Thoracic aorta (tissue), 2 donors: Measurements from ENCODE around the gene PRDM16. TPM values are rescaled to one million over a fixed set of nuclear protein-coding genes. Genes with fewer than 3 reads are reported as not detected.
A peak's percentile ranks its signal among the peaks of the same experiment; 100 is the strongest.

Source experiments
- ATAC-seq: fragments of 150-250 bp; one replicate; pipeline ENCODE4 v1.8.0; 2017; ENCODE audit warnings: low read depth; ENCODE audit not compliant: insufficient number of reproducible peaks, low FRiP score
- DNase-seq: peaks from one replicate; pipeline ENCODE4 v3.0.0-alpha.2; 2020; ENCODE audit warnings: low spot score
- H3K27ac ChIP-seq, 2 donors: fragments of 200-600 bp; sonication (generic); 1 replicate in 1 of 2; 2 replicates in 1 of 2; pipeline ENCODE4 v1.5.1; 2016; ENCODE audit warnings: mild to moderate bottlenecking in 2 of 2, moderate library complexity in 2 of 2
- H3K27me3 ChIP-seq: fragments of 200-600 bp; sonication (generic); replicated peaks from 2 replicates; pipeline ENCODE4 v1.6.0; 2016; ENCODE audit warnings: mild to moderate bottlenecking; ENCODE audit not compliant: insufficient read depth
- H3K36me3 ChIP-seq: fragments of 200-600 bp; sonication (generic); one replicate; pipeline ENCODE4 v1.5.1; 2016
- H3K4me1 ChIP-seq, 2 donors: fragments of 200-600 bp; sonication (generic); 1 replicate in 1 of 2; 2 replicates in 1 of 2; pipeline versions ENCODE4 v1.5.1 to v1.6.0; 2016; ENCODE audit warnings: low read depth in 2 of 2, mild to moderate bottlenecking in 1 of 2; ENCODE audit not compliant: control insufficient read depth in 1 of 2
- H3K4me3 ChIP-seq: fragments of 200-600 bp; sonication (generic); 2 replicates; pipeline ENCODE4 v1.5.1; 2016; ENCODE audit warnings: mild to moderate bottlenecking
- H3K9me3 ChIP-seq: fragments of 200-600 bp; sonication (generic); 2 replicates; pipeline ENCODE4 v1.5.1; 2016
- CTCF ChIP-seq: fragments of 200-600 bp; sonication (generic); IDR thresholded peaks from one replicate; pipeline ENCODE4 v1.5.1; 2019; ENCODE audit warnings: antibody characterized with exemption
- total RNA-seq, 2 donors: library from RNA; depleted of rRNA; stranded (reverse); fragments of >200 nt; gene quantifications; one replicate each; pipeline versions ENCODE4 v1.1.0 to v1.2.3, GENCODE V29; 2016

Gene PRDM16
- total RNA-seq, 2 donors from 2014 or later: 68.9 to 85.4 TPM

- peaks cover 6 to 39% of the 10 kb centered on the region in 2 donors for H3K4me1 ChIP-seq
- TF ChIP-seq CTCF: no peak
- H3K27me3 ChIP-seq: no peaks in the 10 kb centered on the region
- no peaks in the 10 kb centered on the region for H3K9me3 ChIP-seq
- H3K36me3 ChIP-seq: no peaks in the 10 kb centered on the region
- ATAC-seq: no peak
- no peak for DNase-seq
- H3K4me3 ChIP-seq: no peak overlapping the region
- no peak overlapping the region for H3K27ac ChIP-seq
Observed at GRCh38 chr1:3234956-3235355, 166.0 kb downstream of the PRDM16 start.

DNA sequence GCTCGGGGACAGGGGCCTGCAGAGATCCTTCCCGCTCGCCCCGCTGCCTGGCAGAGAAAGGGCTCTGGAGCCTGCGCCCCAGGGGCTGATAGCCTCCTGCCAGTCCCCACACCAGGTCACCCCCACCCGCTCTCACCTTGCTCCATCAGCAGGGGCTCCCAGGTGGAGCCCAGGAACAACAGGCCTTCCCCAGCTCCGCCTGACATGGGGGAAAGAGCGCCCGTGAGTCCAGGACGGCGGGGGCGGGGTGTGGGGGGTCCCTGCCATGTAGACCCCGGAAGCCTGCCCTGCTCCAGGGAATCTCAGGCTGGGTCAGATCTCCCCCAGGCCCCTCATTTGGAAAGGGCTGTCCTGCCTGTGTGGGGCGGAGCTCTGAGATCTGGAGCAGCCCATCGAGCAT lies 166.5 kb downstream of the PRDM16 start:
- DNase-seq (no peak), ATAC-seq (no peak)
- Histone ChIP-seq H3K4me3 (no peak overlapping the region), H3K27me3 (no peaks in the 10 kb centered on the region), H3K9me3 (no peaks in the 10 kb centered on the region), H3K36me3 (no peaks in the 10 kb centered on the region), H3K27ac (no peak overlapping the region), H3K4me1 (peaks cover 12 to 44% of the 10 kb centered on the region in 2 donors)
- TF ChIP-seq CTCF: no peak

GRCh38 chr1:3236361-3236760 lies 167.4 kb downstream of the PRDM16 start:
- Histone ChIP-seq H3K27me3 (no peaks in the 10 kb centered on the region), H3K4me3 (no peak overlapping the region), H3K9me3 (no peaks in the 10 kb centered on the region), H3K4me1 (peaks cover 18 to 53% of the 10 kb centered on the region in 2 donors), H3K27ac (peak overlapping the region; percentile 93 to 96), H3K36me3 (no peaks in the 10 kb centered on the region)
- ATAC-seq: no peak
- no peak for DNase-seq
- TF ChIP-seq CTCF: no peak

GRCh38 chr1:3236955-3237354 lies 168.0 kb downstream of the PRDM16 start:
- Histone ChIP-seq H3K27ac (peak overlapping the region; percentile 93 to 96), H3K4me1 (peaks cover 22 to 59% of the 10 kb centered on the region in 2 donors), H3K27me3 (no peaks in the 10 kb centered on the region), H3K9me3 (no peaks in the 10 kb centered on the region), H3K4me3 (no peak overlapping the region), H3K36me3 (no peaks in the 10 kb centered on the region)
- TF ChIP-seq CTCF: no peak
- ATAC-seq (no peak), DNase-seq (no peak)

GRCh38 chr1:3237570-3237969 lies 168.6 kb downstream of the PRDM16 start:
- H3K4me1 ChIP-seq: peaks cover 26 to 65% of the 10 kb centered on the region in 2 donors
- peaks cover 4% of the 10 kb centered on the region for H3K36me3 ChIP-seq
- H3K9me3 ChIP-seq: no peaks in the 10 kb centered on the region
- TF ChIP-seq CTCF: no peak
- peak overlapping the region; percentile 48 for H3K4me3 ChIP-seq
- no peak for DNase-seq
- H3K27me3 ChIP-seq: no peaks in the 10 kb centered on the region
- H3K27ac ChIP-seq: peak overlapping the region; percentile 93 to 96
- ATAC-seq: peak; percentile 1
